H1 (cell line): ENCODE results near the gene PTPRT. TPM values are rescaled to one million over a fixed set of nuclear protein-coding genes. Genes with fewer than 3 reads are reported as not detected.

Source experiments
- KDM5A ChIP-seq: fragments of 200-600 bp; IDR thresholded peaks from 2 replicates; pipeline ENCODE4 v1.7.1; 2012; ENCODE audit warnings: mild to moderate bottlenecking, low read length, inconsistent platforms, mixed read lengths
- SIN3A ChIP-seq, 2 experiments: IDR thresholded peaks in 1 of 2; conservative IDR thresholded peaks in 1 of 2; 2 replicates each; pipeline ENCODE4 v1.6.1; 2011 to 2012; ENCODE audit warnings: low read length in 2 of 2, improper control_type of control experiment in 1 of 2, low read depth in 1 of 2, mild to moderate bottlenecking in 1 of 2
- SP2 ChIP-seq: IDR thresholded peaks from 2 replicates; pipeline ENCODE4 v1.6.1; 2012; ENCODE audit warnings: mild to moderate bottlenecking, low read length, inconsistent platforms
- polyA plus RNA-seq, 7 experiments: library from polyadenylated mRNA; depleted of rRNA in 3 of 7; stranded (reverse) in 5 of 7; unstranded in 2 of 7; fragments of >200 nt in 5 of 7; fragments of 200-250 nt in 2 of 7; gene quantifications; 1 replicate in 5 of 7; 2 replicates in 1 of 7; 4 replicates in 1 of 7; pipeline versions ENCODE4 v1.2.1 to v1.2.3, GENCODE V29; 2011 to 2013; ENCODE audit warnings: missing spikeins in 2 of 7, mixed read lengths in 2 of 7
- total RNA-seq: library from RNA; stranded (reverse); fragmentation: NEBNext Ultra II Directional; extraction: Animal tissue kit (Norgen Biotek cat#: 25700); gene quantifications from 2 replicates; pipeline ENCODE4 v1.2.1, GENCODE V29; 2021
- TF ChIP-seq, protein P1 (sequence below), 3 experiments: IDR thresholded peaks; 1 replicate in 2 of 3; 2 replicates in 1 of 3; pipeline versions ENCODE4 v1.5.1 to v1.6.1; 2011; ENCODE audit warnings: low read length in 3 of 3, mild to moderate bottlenecking in 3 of 3, inconsistent platforms in 2 of 3, low read depth in 1 of 3, moderate library complexity in 1 of 3; ENCODE audit not compliant: insufficient read depth in 1 of 3; ENCODE audit errors: control extremely low read depth in 1 of 3
- TF ChIP-seq, protein P2 (sequence below): IDR thresholded peaks from 2 replicates; pipeline ENCODE4 v1.6.1; 2012; ENCODE audit warnings: low read length, inconsistent platforms

The PTPRT gene
- total and polyA plus RNA-seq, 2 of the 8 experiments (the other 6 are each of a cell fraction or from before 2014, with no cell fraction given), result 0.33 to 1.8 TPM

DNA sequence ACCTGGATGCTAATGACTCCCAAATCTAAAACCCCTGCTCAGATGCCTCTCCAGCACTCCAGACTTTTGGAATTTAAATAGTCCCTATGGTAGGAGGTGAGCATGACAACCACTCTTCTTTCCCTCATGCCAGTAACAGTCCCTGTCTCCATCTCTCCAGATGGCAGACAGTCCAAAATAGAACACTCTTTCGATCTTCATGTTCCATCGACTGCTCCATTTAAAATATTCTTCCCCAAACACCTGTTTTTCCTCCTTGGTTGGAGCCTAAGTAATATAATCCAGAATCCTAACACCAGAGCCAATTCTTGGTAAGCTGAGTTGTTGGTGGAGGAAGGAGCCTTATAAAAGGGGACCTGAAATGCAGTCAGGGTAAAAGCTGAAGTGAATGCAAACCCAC, 848.1 kb downstream of the PTPRT start (continued):
- TF ChIP-seq KDM5A (no peak), SP2 (no peak), SIN3A (conservative IDR thresholded peaks at IDR 0.05 in 1 of 2, IDR thresholded peaks at IDR 0.05 in 1 of 2; ENCODE audit: low read depth in 1 of 2, low read length in 2 of 2) (no peak)
- TF ChIP-seq, protein P1, sequence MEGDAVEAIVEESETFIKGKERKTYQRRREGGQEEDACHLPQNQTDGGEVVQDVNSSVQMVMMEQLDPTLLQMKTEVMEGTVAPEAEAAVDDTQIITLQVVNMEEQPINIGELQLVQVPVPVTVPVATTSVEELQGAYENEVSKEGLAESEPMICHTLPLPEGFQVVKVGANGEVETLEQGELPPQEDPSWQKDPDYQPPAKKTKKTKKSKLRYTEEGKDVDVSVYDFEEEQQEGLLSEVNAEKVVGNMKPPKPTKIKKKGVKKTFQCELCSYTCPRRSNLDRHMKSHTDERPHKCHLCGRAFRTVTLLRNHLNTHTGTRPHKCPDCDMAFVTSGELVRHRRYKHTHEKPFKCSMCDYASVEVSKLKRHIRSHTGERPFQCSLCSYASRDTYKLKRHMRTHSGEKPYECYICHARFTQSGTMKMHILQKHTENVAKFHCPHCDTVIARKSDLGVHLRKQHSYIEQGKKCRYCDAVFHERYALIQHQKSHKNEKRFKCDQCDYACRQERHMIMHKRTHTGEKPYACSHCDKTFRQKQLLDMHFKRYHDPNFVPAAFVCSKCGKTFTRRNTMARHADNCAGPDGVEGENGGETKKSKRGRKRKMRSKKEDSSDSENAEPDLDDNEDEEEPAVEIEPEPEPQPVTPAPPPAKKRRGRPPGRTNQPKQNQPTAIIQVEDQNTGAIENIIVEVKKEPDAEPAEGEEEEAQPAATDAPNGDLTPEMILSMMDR (IDR thresholded peaks at IDR 0.05; ENCODE audit: control extremely low read depth in 1 of 3, insufficient read depth in 1 of 3, low read depth in 1 of 3, low read length in 3 of 3), result no peak
- TF ChIP-seq, protein P2, sequence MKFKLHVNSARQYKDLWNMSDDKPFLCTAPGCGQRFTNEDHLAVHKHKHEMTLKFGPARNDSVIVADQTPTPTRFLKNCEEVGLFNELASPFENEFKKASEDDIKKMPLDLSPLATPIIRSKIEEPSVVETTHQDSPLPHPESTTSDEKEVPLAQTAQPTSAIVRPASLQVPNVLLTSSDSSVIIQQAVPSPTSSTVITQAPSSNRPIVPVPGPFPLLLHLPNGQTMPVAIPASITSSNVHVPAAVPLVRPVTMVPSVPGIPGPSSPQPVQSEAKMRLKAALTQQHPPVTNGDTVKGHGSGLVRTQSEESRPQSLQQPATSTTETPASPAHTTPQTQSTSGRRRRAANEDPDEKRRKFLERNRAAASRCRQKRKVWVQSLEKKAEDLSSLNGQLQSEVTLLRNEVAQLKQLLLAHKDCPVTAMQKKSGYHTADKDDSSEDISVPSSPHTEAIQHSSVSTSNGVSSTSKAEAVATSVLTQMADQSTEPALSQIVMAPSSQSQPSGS, result no peak
